ENCODE measurements around the gene NPHP4.

NPHP4 gene

GRCh38 chr1:6003568-6004411 lies 11.6 kb upstream of the NPHP4 start:
- no peak for DNase-seq

- DNase-seq: no peak
These were observed 10.7 kb upstream of the NPHP4 start for GRCh38 chr1:6002714-6003501.

DNA sequence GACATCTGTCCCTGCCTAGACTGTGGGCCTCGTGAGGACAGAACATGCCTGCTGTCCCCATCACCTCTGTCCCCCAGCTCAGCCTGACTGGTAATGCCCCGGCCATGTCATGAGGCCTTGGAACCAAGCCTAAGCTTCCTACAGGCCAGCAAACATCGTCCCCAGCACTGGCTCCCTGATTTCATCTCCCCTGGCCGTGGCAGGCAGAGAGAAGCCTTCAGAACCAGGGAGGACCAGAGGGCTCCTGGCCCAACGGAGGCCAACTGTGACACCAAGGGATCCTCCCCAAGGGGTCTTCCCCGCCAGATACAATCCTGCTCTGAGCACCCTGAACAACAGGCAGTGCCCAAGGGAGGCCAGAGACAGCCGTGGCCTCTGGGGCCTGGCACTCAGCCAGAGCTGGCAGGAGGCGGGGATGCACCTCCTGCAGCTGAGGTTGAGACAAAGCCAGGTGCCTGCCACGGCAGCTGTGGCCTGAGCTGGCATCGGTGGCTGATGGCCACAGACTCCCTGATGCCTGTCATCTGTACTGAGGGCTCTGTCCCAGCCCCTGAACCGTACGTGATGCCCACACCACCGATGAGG lies 9.9 kb upstream of the NPHP4 start:
- DNase-seq: peak; percentile 23

GRCh38 chr1:6000444-6001288 lies 8.4 kb upstream of the NPHP4 start:
- DNase-seq: no peak

DNA sequence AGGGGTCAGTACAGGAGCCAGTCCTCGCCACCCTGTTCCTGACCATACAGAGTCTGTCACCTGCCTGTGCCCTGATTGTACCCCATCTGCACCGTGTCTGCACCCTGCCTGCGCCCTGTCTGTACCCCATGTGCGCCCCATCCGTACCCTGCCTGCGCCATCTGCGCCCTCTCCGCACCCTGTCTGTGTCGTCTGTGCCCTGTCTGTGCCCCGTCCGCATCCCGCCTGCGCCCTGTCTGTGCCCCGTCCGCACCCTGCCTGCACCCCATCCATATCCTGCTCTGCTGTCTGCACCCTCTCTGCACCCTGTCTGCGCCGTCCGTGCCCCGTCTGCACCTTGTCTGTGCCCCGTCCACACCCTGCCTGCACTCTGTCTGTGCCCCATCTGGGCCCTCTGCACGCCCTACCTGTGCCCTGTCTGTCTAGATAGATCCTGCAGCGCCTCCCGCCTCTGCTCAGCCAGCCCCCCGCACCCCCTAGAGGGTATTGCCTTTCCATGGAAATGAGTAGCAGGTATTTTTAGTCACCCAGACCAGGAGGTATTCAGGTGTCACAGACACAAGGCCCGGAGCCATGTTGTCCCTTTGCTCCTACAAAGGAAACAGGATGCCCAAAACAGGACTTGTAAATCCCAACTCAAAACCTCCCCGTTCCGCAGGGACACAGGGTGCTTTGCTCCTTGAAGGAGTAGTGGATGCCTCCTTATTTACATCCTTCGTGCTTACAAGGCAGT lies 7.7 kb upstream of the NPHP4 start:
- no peak for DNase-seq

DNA sequence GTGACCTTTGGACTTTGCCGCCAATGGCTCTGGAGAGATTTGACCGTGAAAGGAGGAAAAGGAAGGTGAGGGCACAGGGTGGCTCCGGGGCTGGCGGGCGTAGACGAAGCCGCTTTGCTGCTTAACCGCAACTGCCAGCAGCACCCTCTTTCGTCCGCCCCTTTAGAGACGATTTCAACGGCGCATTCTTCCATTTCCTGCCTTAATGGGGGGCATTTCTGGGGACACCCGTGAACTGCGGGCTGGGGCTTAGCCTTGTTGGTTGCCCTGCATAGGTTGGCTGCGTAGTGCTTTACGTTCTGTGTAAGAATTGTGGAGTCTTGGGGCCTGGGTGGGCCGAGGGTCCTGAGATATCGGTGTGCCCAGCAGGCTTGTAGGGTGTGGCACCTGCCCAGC lies 6.7 kb upstream of the NPHP4 start:
- no peak for DNase-seq

GRCh38 chr1:5998051-5998905 lies 6.1 kb upstream of the NPHP4 start:
- DNase-seq: no peak

DNA sequence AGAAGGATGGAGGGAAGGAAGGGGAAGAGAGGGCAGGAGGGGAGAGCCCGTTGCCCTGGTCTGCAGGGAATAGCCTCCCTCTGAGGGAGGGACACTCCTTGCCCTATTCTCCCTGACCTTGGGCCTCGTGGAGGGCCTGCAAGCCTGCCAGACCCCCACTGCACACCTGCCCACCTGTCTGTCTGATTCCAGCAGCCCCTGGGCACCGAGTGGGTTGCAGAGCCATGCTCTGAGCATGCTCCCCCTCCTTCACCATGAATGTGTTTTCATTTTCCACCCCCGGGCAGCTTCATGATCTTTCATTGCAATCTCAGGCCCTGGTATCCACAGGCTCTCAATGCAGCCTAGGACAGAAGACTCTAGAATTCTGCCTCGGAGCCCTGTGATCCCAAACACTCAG lies 5.1 kb upstream of the NPHP4 start:
- DNase-seq: no peak

DNA sequence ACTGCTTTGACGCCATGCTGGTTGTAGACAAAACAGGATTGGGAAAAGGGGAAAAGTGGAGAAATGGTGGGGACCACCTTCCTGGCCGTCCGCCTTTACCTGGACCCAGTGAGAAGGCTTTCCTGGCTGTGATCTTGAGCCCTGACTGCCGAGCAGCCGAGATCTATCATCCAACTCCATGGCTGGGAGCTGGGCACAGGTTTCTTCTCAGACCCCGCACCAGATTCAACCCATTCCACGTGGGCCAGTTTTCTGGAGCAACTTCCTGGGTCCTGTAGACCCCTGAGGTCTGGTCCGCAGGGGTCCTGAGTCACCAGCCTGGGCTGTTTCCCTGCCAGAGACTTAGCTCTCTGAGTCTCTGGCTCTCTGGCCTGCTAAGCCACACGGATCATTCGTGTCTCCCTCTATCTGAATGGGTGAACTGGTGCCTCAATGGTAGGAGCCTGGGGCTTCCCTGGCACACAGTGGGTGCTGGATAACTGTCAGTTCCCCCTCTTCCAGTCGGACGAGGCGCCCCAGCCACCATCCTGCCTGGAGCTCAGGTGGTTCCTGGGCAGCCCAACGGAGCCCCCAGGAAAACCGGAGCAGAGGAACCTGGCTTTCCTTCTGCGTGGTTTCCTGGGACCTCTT lies 4.5 kb upstream of the NPHP4 start:
- DNase-seq: no peak

- no peak for DNase-seq
These were observed 3.8 kb upstream of the NPHP4 start for GRCh38 chr1:5995871-5996630.

DNA sequence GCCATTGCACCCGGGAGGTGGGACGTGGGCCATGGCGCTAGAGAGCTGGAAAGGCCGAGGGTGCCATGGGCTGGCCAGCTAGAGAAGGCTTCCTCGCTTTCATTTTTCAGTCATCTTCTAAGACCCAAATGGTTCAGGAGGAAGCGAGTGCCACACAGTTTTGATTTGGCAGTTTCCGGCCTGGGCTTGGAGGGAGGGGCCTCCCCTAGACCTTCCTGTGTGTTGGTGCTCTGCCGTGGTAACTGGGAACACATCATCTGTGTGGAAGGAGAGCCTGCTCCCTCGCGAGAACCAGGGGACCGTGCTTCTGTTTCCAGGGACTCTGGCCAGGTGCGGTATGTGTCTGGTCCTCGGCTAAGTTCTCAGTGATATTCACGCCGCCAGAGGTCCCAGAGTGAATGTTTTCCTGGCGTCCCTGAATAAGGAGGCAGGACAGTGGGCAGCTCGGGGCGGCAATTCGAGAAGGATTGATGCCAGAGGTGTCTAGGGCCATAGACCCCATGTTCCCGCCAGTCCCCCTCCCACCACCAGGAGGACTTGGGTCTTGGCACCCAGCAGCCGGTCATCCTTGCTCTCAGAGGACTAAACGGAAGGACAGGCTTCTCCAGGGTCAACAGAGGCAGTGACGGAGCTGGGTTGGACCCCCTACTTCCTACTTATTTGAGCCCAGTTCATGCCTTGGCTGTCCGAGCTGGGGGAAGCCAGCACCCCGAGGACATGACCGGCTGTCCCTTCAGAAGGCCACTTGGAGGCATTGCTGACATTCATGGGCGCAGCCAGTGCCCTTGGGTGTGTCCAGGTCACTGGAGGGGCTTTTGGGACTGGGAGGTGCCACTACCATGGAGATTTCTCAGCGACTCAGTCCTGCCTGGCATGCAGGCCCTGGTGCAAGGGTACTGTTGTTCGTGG lies 2.7 kb upstream of the NPHP4 start:
- DNase-seq: peak; percentile 19

DNA sequence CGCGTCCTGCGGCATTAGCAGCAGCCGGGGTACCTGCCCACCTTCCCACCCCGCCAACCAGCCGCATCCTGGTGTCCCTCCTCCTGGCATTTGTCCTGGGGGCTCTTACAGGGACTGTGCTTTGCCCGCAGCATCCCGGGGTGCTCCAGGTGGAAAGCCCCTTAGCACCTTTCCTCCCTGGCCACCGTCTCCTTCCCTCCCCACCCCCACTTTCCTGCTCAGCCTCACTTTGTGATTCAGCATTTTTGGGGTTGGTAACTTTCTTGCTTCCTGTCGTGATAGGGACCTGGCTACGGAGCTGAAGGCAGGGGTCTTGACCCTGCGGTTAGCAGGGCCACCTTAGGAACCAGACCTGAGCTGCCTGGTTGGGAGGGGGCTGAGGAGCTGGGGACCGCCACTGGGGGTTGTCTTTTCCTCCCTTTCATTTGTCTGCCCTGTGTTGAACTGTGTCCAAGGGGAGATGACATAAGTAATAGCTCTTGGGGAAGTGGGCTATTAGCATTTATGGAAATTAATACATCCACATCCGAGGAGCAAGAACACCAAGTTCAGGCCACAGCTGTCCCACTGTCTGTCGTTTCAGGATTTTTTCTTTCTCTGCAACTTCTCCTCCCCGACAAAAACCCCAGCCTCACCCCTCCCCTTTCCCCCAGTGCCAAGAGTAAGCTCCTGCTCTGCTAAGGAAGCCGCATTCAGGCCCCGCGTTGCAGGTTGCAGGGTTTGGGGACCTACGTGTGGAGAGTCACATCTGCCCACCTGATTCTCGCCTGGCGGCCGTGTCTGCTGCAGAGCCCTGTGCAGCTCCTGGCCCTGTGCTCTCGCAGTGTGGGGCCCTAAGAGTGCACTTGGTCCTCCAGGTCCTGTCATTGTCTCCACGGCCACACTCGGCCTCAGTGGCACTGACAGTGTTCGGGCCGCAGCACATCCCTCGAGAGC lies 1.6 kb upstream of the NPHP4 start:
- peak; percentile 57 for DNase-seq

DNA sequence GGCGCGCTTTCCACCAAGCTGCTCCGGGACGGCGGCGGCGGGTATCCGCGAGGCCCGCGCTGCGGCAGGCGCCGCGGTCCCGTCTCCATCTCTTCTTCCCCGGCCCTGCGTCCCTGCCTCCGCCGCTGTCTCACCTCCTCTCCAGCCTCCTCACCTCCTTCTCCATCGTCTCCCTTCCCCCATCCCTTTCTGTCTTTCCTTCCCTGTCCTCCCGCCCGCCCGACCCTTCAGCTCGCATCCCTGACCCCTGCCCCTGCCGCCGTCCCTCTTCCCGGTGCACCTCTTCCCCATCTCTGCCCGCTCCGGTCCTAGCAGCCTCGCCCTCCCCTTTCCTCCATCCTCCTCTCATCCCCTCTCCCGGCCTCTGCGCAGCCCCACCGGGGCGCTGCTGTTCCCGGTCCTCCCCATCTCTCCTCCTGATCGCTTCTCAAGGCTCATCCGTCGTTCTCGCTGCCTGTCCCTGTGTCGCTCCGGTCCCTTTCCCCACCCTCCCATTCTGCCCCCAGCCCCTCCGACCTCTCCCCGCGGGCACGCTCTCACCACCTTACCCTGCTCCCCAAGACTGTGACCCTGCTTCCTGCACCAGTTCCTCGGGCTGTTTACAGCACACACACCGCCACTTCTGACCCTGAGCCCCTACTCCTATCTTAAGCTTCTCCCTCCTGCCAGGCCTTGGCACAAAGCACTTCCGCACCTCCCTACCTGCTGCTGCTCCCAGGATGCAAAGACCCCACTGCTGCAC lies 760 bp upstream of the NPHP4 start:
- DNase-seq: peak; percentile 25

GRCh38 chr1:5991381-5992025 lies 722 bp downstream of the NPHP4 start:
- peak; percentile 57 for DNase-seq

GRCh38 chr1:5990913-5991312 lies 1.3 kb downstream of the NPHP4 start:
- no peak for DNase-seq

- no peak for DNase-seq
These were observed 2.4 kb downstream of the NPHP4 start for GRCh38 chr1:5989731-5990271.

All from hematopoietic multipotent progenitor cell treated with erythropoietin and hydrocortisone succinate and interleukin-3 and kit ligand, for 6 days (in vitro differentiated cells).